DMS153 treated with DMSO at 0.1 percent for 48 hours (cell line): ENCODE measurements around the gene LSMEM2.
"Not testable (repeated sequence)": the region's sequence is repeated elsewhere in the genome, so short reads cannot be mapped to it uniquely, and the experiment has no call there.

ENCODE experiments used
- DNase-seq: peaks from one replicate; lab custom pipeline; 2025; ENCODE audit not compliant: unreplicated experiment; lab: John Stamatoyannopoulos, UW

Gene LSMEM2

DNA sequence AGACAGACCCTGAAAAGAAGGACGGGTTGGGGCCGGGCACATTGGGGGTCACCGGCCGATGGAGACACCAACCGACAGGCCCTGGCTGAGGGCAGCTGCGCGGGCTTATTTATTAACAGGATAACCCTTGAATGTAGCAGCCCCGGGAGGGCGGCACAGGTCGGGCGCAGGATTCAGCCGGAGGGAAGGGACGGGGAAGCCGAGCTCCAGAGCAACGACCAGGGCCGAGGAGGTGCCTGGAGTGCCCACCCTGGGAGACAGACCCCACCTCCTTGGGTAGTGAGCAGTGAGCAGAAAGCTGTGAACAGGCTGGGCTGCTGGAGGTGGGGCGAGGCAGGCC, 2.2 kb upstream of the LSMEM2 start:
- DNase-seq, result no peak

DNA sequence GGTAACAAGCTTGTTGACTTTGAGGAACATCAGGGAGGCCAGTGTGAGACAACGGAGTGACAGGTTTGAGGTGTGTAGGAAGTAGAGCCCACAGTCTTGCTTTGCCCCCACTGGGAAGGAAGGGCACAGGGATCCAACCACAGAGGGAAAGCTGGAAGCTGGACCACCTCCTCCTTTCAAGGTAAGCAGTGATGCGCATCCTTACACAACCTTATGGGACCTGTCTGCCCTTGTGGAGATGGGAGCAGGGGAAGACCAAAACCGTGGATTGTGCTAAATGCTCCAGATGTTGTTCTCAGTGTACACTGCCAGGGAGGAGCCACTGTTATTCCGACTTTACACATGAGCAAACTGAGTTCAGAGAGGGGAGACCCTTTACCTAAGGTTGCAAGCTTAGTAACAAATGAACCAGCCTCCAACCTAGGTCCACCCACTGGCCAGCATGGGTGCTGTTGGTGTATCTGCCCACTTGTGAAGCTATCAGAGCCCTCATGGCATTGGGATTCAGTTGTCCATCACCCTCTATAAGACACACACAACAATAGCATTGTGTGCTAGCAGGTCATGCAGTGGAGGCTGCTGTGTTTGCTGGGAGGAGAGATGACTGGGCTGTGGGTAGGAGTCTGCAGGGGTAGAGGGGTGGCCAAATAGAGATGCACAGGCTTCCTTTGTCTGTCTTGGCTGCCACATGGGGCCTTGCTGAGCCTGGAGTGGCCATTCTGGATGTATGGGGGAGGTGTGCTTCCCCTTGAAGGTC, 586 bp upstream of the LSMEM2 start:
- DNase-seq, result no peak

DNA sequence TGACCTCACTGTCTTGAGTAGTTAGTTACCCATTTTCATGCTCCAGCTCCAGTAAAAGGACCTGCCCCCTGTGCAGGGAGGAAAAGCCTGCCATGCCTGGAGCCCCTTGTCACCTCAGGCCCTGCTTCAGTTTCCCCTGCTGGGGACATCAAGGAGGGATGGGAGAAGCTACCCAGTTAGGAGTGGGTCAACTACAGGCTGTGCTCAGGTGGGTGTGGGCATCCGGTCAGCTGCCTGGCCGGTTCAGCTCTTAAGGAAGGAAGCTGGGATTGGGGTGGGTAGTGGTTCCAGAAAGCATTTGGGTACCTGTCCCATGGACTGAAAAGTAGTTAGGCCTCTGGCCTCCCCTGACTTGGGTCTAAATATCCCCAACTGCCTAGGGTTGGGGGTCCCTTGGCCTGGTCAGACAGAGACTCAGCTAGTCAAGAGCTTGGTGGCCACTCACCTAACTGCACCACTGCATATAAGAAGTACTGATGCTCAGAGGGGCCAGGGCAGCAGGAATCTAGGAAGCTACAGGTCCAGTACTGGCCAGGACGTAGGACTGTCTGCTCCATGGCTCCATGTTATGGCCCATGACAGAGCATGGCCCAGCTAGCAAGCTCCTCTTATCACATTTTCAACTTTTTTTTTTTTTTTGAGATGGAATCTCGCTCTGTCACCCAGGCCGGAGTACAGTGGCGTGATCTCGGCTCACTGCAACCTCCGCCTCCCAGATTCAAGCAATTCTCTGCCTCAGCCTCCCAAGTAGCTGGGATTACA, 549 bp downstream of the LSMEM2 start:
- DNase-seq, result no peak

DNA sequence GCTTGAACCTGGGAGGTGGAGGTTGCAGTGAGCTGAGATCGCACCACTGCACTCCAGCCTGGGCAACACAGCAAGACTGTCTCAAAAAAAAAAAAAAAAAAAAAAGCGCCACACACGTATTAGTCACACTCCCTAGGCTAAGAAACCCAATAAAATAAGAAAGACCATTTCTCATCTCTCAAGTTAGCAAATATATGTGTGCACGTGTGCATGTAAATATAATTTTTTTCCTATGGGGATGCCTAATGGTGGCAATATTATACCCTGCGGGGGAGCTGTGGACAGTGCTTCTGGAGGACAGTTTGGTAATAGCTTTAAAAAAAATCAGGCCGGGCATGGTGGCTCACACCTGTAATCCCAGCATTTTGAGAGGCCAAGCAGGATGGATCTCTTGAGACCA, 5.2 kb downstream of the LSMEM2 start:
- DNase-seq, result not testable (repeated sequence)

DNA sequence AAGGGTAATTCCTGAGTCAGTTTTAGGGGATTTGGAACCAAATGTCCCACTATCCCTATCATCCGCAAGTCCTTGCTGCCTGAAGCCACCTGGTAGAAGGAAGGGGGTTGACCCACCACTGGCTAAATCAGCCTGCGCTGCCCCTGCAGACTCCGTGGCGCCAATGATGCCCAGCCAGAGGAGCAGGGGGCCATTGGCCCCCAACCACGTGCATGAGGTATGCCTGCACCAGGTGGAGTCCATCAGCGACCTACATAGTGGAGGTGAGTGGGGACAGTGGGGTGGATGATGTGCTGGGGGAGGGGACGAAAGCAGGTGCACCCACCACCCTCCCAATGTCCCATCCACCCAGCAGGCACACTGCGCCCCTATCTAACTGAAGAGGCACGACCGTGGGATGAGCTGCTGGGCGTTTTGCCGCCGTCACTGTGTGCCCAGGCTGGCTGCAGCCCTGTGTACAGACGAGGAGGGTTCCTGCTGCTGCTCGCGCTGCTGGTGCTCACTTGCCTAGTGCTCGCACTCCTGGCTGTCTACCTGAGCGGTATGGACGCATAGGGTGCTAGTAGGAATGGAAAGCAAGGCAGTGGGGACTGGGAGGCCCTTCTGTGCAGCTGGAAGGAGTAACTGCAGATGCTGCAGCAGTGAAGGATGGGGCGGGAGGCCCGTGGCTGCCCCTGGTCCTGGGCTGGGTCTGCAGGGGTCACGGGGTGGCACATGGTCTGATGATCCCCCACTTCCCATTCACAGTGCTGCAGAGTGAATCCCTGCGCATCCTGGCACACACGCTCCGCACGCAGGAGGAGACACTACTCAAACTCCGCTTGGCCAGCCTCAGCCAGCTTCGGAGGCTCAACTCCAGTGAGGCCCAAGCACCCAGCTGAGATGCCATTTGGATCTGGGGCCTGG, 7.7 kb downstream of the LSMEM2 start:
- no peak for DNase-seq

DNA sequence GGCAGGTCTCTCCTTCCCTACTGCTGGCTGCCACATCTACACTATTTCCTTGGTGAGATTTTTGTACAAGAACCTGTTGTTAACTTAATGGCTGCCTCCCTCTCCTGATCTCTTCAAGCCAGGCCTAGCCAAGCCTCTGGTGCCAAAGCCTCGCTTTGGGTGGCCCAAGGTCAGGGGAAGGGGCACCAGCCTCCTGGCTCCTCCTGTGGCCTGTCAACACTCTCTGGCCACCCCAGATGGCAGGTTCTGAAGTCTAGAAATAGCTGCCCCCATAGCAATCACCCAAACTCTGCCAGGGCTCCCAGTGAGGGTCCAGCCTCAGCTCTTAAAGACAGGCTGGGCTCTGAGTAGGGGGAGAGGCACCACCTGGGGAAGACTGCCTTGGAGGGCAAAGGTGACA, 8.4 kb downstream of the LSMEM2 start:
- DNase-seq, result no peak

DNA sequence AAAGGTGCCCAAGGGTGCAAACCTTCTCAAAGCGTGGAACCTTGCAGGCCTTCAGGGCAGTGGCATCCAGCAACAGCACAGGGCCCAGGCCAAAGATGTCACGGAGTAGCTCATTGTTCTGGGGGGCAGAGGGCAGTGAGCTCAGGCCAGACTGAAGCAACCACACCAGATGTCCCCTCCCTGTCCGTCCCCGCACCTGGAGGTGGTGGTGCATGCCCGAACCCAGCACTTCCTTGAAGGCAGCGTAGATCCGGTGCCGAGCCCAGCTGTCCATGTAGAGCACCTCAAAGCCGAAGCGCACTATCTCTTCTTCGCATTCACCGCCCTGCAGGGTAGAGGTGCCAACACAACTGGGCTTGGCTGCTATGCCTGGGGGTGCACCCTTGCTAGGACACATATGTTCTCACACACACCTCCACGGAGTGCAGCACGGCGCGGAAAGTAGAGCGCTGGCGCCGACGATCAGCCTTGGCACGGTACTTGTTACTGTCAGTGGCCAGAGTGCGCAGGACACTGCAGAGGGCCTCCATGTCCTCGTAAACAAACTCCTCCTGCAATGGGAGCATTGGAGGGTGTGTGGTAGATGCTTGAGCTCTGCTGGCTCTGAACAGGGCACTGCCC, 9.6 kb downstream of the LSMEM2 start:
- no peak for DNase-seq

DNA sequence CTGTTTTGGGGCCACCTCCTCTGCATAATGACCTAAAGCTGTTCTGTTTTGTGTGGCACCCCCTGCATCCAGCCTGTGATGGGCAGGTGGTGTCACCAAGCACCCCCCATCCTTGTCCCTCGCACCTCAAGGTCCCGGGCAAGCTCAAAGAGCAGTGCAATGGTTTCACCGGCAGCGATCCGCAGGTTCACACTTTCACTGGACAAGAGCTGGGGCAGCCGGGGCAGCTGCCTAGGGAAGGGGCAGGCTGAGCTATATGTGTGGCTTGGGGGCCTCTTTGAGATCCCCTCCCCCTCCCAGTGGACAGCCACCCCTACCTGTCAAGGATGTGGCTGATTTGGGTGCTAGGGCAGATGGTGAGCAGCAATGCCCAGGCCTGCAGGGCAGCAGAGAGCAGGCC, 10.2 kb downstream of the LSMEM2 start:
- DNase-seq, result no peak

DNA sequence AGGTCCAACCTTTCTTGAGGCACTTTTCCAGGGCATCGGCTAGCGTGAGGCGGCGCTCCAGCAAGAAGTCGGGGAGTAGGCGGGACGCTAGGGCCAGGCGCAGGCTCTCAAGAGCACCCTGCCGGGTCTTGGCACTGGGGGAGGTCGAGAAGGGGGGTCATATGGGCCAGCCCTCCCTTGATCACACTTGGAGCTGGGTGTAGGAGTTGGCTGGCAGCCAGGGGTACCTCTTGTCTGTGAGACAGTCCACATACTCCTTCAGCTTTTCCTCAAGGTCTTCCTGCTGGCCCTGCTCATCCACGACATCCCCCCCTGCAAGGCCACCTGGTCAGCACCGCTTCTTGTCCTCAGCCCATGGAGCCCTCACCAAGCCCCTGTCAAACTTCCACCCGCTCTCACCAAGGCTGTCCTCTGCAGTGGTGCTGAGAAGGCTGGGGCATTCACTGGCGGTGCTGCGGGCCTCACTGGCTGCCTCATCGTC, 11.3 kb downstream of the LSMEM2 start:
- no peak for DNase-seq

DNA sequence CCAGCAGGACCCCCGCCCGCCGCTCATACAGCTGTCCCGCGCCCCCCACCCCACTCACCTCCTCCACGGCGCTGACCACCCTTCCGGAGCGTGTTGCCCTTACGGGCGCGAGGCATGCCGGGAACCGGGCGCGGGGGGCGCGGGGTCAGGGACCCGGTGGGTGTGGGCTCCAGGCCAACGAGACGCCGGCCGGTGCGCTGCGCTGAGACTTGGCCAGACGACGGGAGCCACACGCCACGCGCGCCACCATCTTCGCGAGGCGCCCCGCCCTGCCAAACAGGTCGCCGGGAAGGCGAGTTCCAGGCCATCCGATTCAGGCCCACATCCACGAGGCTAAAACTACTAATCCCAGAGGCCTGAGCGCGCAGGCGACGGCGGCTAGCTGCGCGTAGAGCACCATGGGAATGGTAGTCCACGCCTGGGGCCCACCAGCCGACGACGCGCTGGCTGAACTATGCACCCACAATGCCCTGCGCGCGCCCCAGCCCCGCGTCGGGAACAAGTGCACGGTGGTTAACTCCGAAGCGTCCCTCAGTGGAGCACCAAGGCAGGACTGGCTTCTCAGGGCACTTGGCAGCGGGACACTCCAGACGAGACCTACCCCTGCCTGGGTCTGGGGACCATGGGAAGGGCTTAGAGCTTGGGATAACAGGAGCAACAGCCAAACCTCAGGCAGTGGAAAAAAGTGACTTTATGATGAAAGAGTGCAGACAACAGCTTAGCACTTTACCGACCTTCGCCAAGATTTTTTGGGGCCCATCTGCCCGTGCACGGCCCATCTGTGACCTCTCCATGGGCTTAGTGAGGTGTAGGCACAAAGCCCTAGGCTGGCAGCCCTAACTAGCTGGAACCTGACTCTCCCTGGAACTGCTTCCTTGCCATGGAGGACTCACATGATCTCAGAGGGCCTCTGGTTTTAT, 13.5 kb downstream of the LSMEM2 start, which contains the start of gene IFRD2:
Gene IFRD2, minus strand, starts transcription at position 271 of the 920 bp plus-strand sequence. Its CDS starts 155 bp downstream, at position 116.
- peak; percentile 70 for DNase-seq

DNA sequence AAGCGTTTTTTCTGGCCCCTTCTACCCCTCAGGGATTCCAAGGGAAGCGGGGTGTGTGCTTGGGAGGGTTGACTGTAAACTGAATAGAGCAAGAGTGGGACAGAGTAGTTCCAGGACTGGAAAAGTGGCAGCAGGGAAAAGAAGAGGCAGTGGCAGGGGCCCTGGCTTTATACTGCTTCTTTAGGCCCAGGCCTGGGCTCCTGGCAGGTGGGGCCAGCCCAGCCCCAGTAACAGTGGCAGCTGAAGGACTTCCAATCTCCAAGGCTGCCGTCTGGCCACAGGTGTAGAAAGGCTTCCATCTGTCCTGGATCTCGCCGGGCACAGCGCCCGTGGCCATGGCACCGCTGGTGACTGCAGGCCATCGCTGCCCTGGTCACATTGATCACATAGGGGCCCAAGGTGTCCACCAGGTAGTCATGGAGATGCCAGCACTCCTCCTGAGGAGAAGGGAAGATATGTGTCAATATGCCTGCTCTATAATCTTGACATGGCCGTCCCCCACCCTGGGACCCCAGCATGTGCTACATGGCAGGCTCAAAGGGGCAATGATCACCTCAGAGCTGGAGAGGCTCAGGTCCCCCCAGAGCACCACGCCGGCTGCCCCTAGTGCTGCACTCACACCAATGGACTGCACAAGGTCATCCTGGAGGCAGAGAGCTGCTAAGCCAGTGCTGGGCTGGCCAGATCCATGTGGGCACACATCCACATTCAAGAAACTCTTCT, 14.4 kb downstream of the LSMEM2 start:
- no peak for DNase-seq

DNA sequence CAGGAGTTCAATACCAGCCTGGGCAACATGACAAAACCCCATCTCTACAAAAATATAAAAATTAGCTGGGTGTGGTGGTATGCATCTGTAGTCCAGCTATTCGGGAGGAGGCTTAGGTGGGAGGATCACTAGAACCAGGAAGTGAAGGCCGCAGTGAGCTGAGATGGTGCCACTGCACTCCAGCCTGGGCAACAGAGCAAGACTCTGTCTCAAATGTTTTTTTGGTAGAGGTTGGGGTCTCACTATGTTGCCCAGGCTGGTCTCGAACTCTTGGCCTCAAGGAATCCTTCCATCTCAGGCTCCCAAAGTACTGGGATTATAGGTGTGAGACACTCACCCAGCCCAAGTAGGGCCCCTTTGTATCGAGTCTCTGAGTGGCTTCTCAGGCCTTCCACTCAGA, 15.2 kb downstream of the LSMEM2 start:
- DNase-seq, result no peak

DNA sequence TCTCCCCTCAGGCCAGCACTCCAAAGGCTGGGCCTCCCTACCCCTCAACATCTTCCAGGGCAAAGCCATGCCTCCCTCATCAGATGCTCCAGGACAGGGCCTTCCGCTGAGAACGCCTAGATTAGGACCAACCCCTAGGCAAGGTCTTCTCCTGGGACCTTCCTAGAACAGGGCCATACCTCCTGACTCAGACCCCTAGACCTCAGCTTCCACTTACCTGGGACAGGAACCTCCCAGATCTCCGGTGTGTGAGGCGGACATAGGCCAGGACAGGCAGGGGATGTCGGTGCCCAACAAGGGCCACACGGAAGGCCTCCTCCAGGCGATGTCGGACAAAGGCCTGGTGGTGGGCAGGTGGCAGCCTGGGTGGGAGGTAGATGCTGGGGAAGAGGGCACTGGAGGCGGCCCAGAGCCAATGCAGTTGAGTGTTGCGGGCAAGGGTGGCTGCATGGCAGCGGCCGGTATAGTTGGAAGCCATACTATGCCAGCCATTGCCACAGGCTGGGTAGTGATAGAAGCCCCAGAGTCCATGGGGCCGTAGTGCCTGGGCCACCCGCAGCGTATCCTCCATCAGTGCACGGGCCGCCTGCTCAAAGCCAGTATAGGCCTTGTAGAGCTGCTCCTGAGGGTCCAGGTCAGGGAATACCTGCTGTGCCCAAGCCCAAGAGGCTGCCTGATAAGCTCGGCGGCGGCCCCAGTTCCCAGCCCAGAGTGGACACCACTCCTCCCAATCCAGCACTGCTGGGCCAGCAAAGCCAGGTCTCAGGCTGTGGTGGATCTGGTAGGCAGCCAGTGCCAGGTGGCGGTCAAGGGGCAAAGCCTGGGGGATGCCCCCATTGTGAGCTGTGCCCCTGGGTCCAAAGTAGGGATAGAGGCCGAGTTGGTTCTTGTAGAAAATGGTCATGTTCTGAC, 15.9 kb downstream of the LSMEM2 start:
- DNase-seq, result no peak

DNA sequence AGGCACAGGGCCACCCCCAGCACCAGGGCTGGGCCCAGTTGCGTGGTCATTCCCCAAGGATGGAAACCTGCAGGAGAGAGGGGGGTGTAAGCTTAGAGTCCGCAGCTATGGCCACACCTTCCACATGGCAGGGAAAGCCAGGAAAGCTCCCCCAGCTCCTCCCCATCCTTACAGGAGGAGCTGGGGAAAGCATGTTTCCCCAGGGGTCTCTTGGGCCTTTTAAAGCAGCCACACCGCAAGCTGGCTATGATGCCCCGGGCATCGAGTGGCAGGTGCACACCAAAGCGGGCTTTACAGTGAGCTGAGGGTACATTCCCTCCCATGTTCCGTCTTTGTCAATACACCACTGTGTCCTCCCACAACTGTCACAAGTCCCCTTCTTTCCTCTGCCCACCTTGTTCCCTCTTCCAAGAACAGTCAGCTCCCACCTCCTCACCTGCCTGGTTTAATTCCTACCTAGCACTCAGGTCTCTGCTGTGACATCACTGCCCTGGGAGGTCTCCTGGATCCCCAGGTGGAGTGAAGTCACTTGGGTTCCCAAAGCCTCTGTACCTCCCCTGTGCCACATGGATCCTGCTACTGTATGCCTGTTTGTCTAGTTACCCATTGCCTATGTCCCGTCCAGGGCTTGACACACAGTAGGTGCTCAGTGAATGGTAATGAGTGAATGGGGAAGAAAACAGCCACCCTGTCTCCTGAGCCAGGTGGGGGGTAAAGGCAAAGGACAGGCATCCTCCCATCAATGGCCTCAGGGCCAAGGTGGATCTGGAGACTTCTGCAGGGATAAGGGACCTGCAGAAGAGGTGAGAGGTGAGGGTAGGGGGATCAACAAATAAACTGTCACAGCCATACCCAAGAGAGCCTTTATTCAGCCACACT, 16.9 kb downstream of the LSMEM2 start:
- no peak for DNase-seq

DNA sequence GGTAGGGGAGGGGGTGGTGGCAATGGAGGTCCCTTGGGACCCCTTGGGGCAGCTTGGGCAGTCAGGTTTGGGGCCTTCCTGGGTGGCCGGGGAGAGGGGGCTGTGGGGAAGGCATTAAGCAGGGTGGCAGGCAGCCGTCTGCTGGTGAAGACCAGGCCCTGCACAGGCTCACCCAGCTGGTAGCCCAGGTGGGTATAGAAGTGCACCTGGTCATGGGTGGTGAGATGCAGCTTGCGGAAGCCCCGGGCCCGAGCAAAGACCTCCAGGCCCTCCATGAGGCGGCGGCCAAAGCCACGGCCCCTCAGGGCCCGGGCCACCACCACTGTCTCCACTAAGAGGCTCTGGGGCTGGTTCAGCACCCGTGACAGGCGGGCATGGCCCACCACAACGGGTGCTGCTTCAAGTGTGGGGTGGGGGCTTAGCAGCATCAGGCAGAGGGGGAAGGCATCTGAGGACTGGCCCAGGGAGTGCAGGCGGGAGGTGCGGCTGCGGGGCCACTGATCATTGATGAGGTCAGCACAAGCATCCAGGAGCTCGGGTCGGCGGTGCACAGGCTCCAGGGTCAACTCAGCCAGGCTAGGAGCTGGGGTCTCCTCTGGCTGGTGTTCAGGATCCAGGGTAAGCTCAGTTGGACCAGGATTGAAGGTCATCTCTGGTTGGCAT, 18.0 kb downstream of the LSMEM2 start:
- DNase-seq, result no peak

DNA sequence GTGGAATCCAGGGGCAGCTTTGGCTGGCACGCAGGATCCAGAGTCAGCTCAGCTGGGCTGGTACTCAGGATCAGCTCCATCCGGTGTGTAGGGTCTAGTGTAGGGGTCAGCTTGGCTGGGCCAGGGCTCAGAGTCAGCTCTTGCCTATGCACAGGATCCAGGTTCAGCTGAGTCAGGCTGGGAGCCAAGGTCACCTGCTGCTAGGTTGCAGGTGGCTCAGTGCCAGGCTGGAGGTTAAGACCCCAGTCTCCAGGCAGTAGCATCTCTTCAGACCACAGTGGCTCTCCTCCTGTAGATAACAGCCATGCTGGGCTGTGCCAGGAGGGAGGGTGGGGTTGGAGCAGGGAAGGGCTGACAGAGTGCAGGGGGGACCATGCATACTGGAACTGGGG, 18.5 kb downstream of the LSMEM2 start:
- DNase-seq, result no peak
